ENCODE data around the gene PPP1R12A.

The PPP1R12A gene

GRCh38 chr12:79766705-79767464, 168.0 kb downstream of the PPP1R12A start:
- no peak for DNase-seq

DNA sequence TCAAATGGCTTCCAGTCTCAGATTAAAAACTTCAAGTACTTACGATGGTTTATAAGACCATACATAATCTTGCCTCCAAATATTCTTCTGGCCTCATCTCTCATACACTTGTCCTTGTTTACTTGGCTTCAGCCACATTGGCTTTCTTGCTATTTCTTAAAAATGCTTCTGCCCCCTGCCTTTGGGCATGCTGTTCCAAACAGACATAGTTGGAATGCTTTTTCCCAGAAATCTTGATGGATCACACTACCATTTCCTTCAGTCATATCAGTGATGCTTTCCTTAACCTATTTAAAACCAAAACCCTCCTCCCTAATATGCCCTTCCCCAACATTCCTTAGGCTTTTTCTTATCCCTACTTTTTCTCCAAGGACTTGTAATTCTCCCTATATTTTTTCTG, 169.7 kb downstream of the PPP1R12A start:
- no peak for DNase-seq

DNA sequence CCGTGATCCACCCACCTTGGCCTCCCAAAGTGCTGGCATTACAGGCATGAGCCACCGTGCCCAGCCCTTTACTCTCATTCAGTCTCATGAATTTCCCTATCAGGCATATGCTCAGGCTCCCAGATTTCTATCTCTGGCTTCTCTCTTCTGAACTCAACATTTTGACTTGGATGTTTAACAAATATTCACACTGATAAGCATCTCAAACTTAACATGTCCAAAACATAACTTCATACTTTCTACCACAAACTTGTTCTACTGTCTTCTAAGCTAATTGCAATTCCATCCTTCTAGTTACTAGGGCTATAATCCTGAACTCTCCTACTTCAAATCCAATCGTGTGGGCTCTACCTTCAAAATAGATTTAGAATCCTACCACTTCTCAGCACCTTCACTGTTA, 170.3 kb downstream of the PPP1R12A start:
- DNase-seq: no peak

DNA sequence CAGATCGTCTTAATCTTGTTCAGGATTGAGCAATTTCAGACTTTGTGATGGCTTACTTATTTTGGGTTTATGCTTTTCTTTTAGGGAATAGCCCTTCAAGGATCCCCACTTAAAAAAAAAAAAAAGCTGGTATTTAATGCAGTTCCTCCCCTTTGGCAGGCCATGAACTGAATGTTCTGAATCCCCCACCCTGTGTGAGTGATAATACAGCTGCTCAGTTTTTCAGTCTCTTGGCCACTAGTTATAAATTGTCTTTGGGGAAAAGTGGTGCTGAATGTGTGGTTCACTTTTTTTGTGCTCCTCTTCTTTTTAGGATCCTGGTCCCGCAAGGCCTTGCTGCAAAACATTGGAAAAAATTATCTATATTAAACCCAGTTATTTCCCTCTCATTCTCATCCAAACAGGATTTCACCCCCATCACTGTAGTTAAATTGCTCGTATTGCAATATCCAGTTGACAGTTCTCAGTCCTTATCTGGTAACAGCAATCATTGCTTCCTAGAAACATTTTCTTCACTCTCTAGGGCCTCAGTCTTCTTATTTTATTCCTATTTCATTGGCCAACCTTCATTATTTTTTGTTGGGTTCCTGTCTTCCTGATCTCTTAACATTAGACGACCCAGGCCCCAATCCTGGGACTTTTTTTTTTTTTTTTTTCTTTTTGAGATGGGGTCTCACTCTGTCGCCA, 171.0 kb downstream of the PPP1R12A start:
- no peak for DNase-seq

DNA sequence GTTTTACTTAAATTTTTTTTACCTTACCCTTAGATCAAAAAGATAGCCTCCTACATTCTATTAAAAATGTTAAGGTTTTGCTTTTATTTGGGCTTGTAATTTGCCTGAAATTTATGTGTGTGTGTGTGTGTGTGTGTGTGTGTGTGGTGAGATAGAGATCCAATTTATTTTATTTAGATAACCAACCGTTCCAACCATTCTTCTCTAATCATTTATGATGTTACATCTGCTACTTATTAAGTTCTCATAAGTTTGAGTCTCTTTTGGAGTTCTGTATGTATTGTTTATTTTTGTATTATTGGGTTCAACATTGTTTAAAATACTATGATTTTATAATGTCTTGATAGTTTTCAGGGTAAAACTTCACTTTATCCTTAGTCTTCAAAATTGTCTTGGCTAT, 173.6 kb downstream of the PPP1R12A start:
- DNase-seq: no peak

- no peak for DNase-seq
Measured at GRCh38 chr12:79747274-79747673, 187.6 kb downstream of the PPP1R12A start.

DNA sequence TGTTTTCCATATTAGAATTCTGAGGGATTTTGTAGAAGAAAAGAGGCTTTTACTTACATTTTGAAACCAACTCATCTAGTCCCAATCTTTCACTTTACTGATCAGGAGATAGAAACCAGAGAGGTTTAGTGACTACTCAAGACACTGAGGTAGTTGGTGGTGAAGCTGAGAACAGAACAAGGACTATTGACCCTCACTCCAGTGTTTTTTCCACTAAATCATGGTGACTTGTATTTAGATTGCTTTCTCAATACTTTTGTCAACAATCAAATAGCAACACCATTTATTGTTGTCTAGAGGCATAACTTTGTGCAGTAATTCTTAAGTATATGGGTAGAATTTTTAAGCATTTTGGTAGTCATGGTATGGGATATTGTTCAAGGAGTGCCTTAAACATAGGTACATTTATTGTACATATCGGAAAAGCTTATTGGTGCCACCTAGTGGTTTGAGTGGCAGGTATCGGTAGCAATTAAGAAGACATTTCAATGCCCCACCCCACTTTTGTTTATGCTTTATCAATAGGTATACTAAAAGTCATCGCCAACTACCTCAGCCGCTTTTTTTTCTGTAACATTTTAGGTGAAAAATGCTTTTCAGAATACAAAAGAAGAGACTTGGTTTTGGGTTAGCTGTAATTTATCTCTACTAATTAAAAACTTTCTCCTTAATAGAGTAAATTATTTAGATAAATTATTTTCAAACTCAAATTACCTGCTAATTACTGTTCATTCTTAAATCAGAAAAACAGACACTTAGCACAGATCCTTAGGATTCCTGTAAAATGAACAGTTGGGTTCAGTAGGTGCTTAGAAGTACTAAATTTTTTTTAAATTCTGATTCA, 196.8 kb downstream of the PPP1R12A start:
- no peak for DNase-seq

- DNase-seq: no peak
Measured at GRCh38 chr12:79732638-79733037, 202.3 kb downstream of the PPP1R12A start.

GRCh38 chr12:79725987-79726386, 208.9 kb downstream of the PPP1R12A start:
- no peak for DNase-seq
